Caco-2 (cell line): ENCODE measurements around the gene TELO2. TPM values are rescaled to one million over a fixed set of nuclear protein-coding genes. Genes with fewer than 3 reads are reported as not detected.

ENCODE experiments used
- BruUV-seq: library from RNA; stranded (reverse); fragments of 400-500 nt; replicated peaks from 2 replicates; lab custom pipeline; 2021; lab: Mats Ljungman, UMichigan
- CTCF ChIA-PET: fragments of 300-600 bp; sonication (Branson Sonifier 250); formaldehyde crosslinking; loops from one replicate; lab custom pipeline; 2022; ENCODE audit warnings: antibody characterized with exemption; lab: Charles Lee
- POLR2A ChIA-PET: fragments of 300-600 bp; sonication (Branson Sonifier 250); formaldehyde crosslinking; loops from one replicate; lab custom pipeline; 2022; ENCODE audit warnings: antibody characterized with exemption; lab: Charles Lee
- DNase-seq, 2 experiments: peaks; one replicate each; pipeline versions ENCODE4 v3.0.0 to v3.0.0-alpha.2; 2020 to 2022
- H3K27me3 ChIP-seq: replicated peaks from 2 replicates; pipeline ENCODE4 v1.6.0; 2011; ENCODE audit warnings: low read length; ENCODE audit not compliant: control insufficient read depth, insufficient read depth
- H3K36me3 ChIP-seq: 2 replicates; pipeline ENCODE4 v1.5.1; 2011; ENCODE audit warnings: low read length; ENCODE audit not compliant: control insufficient read depth, insufficient read depth
- H3K4me1 ChIP-seq: fragments of 250-450 bp; sonication (Bioruptor Pico); 2 replicates; pipeline ENCODE4 v1.5.1; 2020; ENCODE audit warnings: mild to moderate bottlenecking
- H3K4me3 ChIP-seq: 2 replicates; pipeline ENCODE4 v1.5.1; 2011; ENCODE audit warnings: low read depth, mild to moderate bottlenecking, control low read depth, low read length
- H3K9me3 ChIP-seq: fragments of 250-450 bp; sonication (Bioruptor Pico); 2 replicates; pipeline ENCODE4 v1.5.1; 2020; ENCODE audit warnings: mild to moderate bottlenecking, moderate library complexity
- H3K27ac Mint-ChIP-seq: one replicate; pipeline ENCODE4 v1.8.0; 2022; ENCODE audit warnings: mixed read lengths; ENCODE audit not compliant: unreplicated experiment
- H3K27me3 Mint-ChIP-seq: one replicate; pipeline ENCODE4 v1.8.0; 2022; ENCODE audit warnings: mixed read lengths; ENCODE audit not compliant: insufficient read depth, unreplicated experiment
- H3K36me3 Mint-ChIP-seq: one replicate; pipeline ENCODE4 v1.8.0; 2022; ENCODE audit warnings: mild to moderate bottlenecking, mixed read lengths; ENCODE audit not compliant: insufficient read depth, unreplicated experiment
- H3K4me1 Mint-ChIP-seq: one replicate; pipeline ENCODE4 v1.8.0; 2022; ENCODE audit warnings: low read depth, mixed read lengths; ENCODE audit not compliant: unreplicated experiment
- H3K4me3 Mint-ChIP-seq: one replicate; pipeline ENCODE4 v1.8.0; 2022; ENCODE audit warnings: mild to moderate bottlenecking, moderate library complexity, mixed read lengths; ENCODE audit not compliant: unreplicated experiment
- H3K9me3 Mint-ChIP-seq: one replicate; pipeline ENCODE4 v1.8.0; 2022; ENCODE audit warnings: mixed read lengths; ENCODE audit not compliant: unreplicated experiment
- CTCF ChIP-seq, 2 experiments: fragments of 200-600 bp in 1 of 2; IDR thresholded peaks; 1 replicate in 1 of 2; 2 replicates in 1 of 2; pipeline versions ENCODE4 v1.5.1 to v1.8.0; 2011 to 2022; ENCODE audit warnings: antibody characterized with exemption in 1 of 2, control low read depth in 1 of 2, inconsistent platforms in 1 of 2, low read depth in 1 of 2, low read length in 1 of 2, mild to moderate bottlenecking in 1 of 2, moderate library complexity in 1 of 2; ENCODE audit not compliant: insufficient read depth in 1 of 2, severe bottlenecking in 1 of 2, unreplicated experiment in 1 of 2
- intact Hi-C: fragments of 100-400 bp; cut with micrococcal nuclease; formaldehyde crosslinking; loops from one replicate; pipeline ENCODE4 v1.10.0; 2022; ENCODE audit not compliant: unreplicated experiment
- total RNA-seq: library from RNA; stranded (reverse); gene quantifications from 2 replicates; pipeline ENCODE4 v1.2.3, GENCODE V29; 2022

The TELO2 gene
- total RNA-seq, 1 experiment from 2014 or later: 55.7 TPM

GRCh38 chr16:1459967-1460366 is 33.2 kb upstream of the TELO2 start:
- Histone ChIP-seq H3K27me3 (no peaks in the 10 kb centered on the region), H3K4me1 (no peaks in the 10 kb centered on the region), H3K4me3 (no peak overlapping the region), H3K36me3 (no peaks in the 10 kb centered on the region), H3K9me3 (no peaks in the 10 kb centered on the region)
- Mint-ChIP-seq H3K36me3 (peaks cover 17% of the 10 kb centered on the region), H3K9me3 (no peaks in the 10 kb centered on the region), H3K4me1 (no peaks in the 10 kb centered on the region), H3K4me3 (no peak overlapping the region), H3K27ac (no peak overlapping the region), H3K27me3 (no peaks in the 10 kb centered on the region)
- no TSS peak for BruUV-seq
- no peak for DNase-seq
- intact Hi-C loops: no loop called here
- ChIA-PET POLR2A (no interaction called here), CTCF (no interaction called here)
- TF ChIP-seq CTCF (IDR thresholded peaks at IDR 0.05; ENCODE audit: insufficient read depth in 1 of 2, low read depth in 1 of 2, low read length in 1 of 2, severe bottlenecking in 1 of 2, unreplicated experiment in 1 of 2): no peak

DNA sequence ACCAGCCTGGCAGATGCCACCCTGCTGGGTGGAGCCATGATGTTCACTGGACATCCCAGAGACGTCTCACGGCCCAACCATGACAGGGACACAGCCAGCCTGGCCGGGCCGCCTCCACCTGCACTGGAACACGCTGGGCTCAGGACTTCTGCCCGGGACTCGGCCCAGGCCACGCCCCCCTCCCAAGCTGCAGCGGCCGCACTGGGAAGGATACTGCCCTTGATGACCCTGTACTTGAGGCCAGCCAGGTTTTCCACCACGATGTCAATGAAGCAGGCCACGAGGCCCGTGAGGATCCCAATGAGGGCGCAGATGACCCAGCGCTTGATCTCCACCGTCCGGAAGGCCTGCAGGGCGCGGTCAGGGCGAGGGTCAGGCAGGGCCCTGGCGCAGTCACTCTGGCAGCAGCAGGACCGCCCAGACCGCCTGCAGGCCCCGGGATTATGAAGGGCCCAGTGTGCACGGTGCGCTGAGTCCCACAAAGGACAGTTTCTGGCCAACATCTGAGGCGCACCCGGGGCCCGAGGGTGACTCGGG is 32.5 kb upstream of the TELO2 start:
- BruUV-seq: no TSS peak
- Histone ChIP-seq H3K9me3 (no peaks in the 10 kb centered on the region), H3K27me3 (no peaks in the 10 kb centered on the region), H3K4me3 (no peak overlapping the region), H3K36me3 (no peaks in the 10 kb centered on the region), H3K4me1 (no peaks in the 10 kb centered on the region)
- TF ChIP-seq CTCF (IDR thresholded peaks at IDR 0.05; ENCODE audit: insufficient read depth in 1 of 2, low read depth in 1 of 2, low read length in 1 of 2, severe bottlenecking in 1 of 2, unreplicated experiment in 1 of 2): no peak
- no peak for DNase-seq
- no peaks in the 10 kb centered on the region for H3K9me3 Mint-ChIP-seq
- no peaks in the 10 kb centered on the region for H3K4me1 Mint-ChIP-seq
- POLR2A ChIA-PET: no interaction called here
- H3K27ac Mint-ChIP-seq: no peak overlapping the region
- CTCF ChIA-PET: interaction anchor here (0.7 kb wide), 1 partner anchor 12 kb away, joined by 3 read pairs; no protein-coding TSS in a partner anchor
- H3K27me3 Mint-ChIP-seq: no peaks in the 10 kb centered on the region
- intact Hi-C loops: no loop called here
- H3K4me3 Mint-ChIP-seq: no peak overlapping the region
- peaks cover 14% of the 10 kb centered on the region for H3K36me3 Mint-ChIP-seq

- BruUV-seq: no TSS peak
- intact Hi-C loops: no loop called here
- H3K27me3 Mint-ChIP-seq: no peaks in the 10 kb centered on the region
- CTCF ChIA-PET: interaction anchor here (0.7 kb wide), 1 partner anchor 12 kb away, joined by 3 read pairs; no protein-coding TSS in a partner anchor
- H3K36me3 ChIP-seq: no peaks in the 10 kb centered on the region
- no peak for TF ChIP-seq CTCF (IDR thresholded peaks at IDR 0.05; ENCODE audit: insufficient read depth in 1 of 2, low read depth in 1 of 2, low read length in 1 of 2, severe bottlenecking in 1 of 2, unreplicated experiment in 1 of 2)
- no peaks in the 10 kb centered on the region for H3K9me3 ChIP-seq
- no peaks in the 10 kb centered on the region for H3K27me3 ChIP-seq
- H3K27ac Mint-ChIP-seq: no peak overlapping the region
- no peak overlapping the region for H3K4me3 ChIP-seq
- no peaks in the 10 kb centered on the region for H3K4me1 ChIP-seq
- POLR2A ChIA-PET: no interaction called here
- no peak for DNase-seq
- H3K9me3 Mint-ChIP-seq: no peaks in the 10 kb centered on the region
- peaks cover 14% of the 10 kb centered on the region for H3K36me3 Mint-ChIP-seq
- no peak overlapping the region for H3K4me3 Mint-ChIP-seq
- H3K4me1 Mint-ChIP-seq: no peaks in the 10 kb centered on the region
These were observed 32.0 kb upstream of the TELO2 start for GRCh38 chr16:1461146-1461545.
